ENCODE measurements around the gene ARL10.

The ARL10 gene

GRCh38 chr5:176413255-176413565 lies 47.9 kb downstream of the ARL10 start:
- no peak for DNase-seq

GRCh38 chr5:176413709-176414191 lies 48.5 kb downstream of the ARL10 start:
- no peak for DNase-seq

- DNase-seq: no peak
Measured at GRCh38 chr5:176414704-176415103, 49.4 kb downstream of the ARL10 start.

GRCh38 chr5:176415240-176415951 lies 50.1 kb downstream of the ARL10 start:
- DNase-seq: no peak

GRCh38 chr5:176415952-176416924 lies 51.0 kb downstream of the ARL10 start, which contains the start of gene CLTB:
Gene CLTB (minus strand): TSS chr5:176416539. CDS start chr5:176416363, 176 bp downstream.
- DNase-seq: peak; percentile 83 to 84

GRCh38 chr5:176416965-176417364 lies 51.7 kb downstream of the ARL10 start:
- peak in 1 of 2 experiments; percentile 44 for DNase-seq

- no peak for DNase-seq
Measured at GRCh38 chr5:176418251-176418650, 53.0 kb downstream of the ARL10 start.

GRCh38 chr5:176420086-176420485 lies 54.8 kb downstream of the ARL10 start:
- no peak for DNase-seq

- no peak for DNase-seq
Measured at GRCh38 chr5:176420972-176421544, 55.8 kb downstream of the ARL10 start.

GRCh38 chr5:176424181-176424580 lies 58.9 kb downstream of the ARL10 start:
- no peak for DNase-seq

GRCh38 chr5:176425138-176425537 lies 59.9 kb downstream of the ARL10 start:
- DNase-seq: no peak

- no peak for DNase-seq
Measured at GRCh38 chr5:176425791-176426190, 60.5 kb downstream of the ARL10 start.

GRCh38 chr5:176426876-176427275 lies 61.6 kb downstream of the ARL10 start:
- DNase-seq: no peak

- no peak for DNase-seq
Measured at GRCh38 chr5:176427971-176428370, 62.7 kb downstream of the ARL10 start.

GRCh38 chr5:176429972-176430371 lies 64.7 kb downstream of the ARL10 start:
- no peak for DNase-seq

All from SHP77 (cell line).